ENCODE measurements around the gene LENEP.

Gene LENEP

DNA sequence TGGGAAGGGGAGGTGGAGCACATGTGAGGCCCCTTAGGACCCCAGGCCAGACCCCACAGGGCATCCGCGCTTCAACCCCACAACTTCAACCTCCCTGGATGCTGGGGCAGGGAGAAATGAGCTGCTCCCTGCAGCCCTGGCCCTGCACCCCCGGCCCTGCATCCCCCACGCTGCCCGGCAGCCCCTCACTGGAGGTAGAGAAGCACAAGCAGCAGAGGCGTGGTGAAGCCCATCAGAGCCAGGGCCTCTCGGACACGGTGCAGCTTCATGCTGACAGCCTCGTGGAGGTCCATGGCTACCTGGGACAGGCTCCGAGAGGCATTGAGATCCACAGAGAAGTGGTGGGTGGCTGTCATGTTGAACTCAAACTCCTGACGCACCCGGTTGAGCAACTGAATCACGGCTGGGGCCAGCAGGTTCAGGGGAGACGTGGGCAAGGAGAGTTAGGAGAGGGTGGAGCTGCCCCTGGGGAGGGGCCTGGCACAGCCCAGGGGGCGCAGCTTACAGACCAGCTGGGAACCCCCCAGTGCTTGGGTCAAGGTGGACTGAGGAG lies 36.9 kb downstream of the LENEP start:
- no peak for DNase-seq

DNA sequence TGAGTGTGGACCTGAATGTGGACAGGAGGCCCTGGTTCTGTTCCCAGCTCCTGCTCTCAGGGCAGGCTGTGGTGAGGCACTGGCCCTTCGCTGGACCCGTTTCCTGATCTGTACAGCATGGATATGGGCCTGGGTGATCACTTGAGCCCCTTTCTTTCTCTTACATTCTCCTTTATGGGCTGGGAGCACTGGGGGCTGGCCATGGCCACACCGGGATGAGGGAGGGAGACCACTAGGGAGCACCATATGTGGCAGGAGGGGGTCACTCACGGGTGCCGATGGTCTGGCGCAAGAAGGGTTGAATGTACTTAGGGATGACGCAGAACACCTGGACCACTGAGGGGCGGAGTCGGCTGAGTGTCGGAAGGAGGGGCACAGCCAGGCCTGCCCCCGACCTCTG lies 37.5 kb downstream of the LENEP start:
- no peak for DNase-seq

DNA sequence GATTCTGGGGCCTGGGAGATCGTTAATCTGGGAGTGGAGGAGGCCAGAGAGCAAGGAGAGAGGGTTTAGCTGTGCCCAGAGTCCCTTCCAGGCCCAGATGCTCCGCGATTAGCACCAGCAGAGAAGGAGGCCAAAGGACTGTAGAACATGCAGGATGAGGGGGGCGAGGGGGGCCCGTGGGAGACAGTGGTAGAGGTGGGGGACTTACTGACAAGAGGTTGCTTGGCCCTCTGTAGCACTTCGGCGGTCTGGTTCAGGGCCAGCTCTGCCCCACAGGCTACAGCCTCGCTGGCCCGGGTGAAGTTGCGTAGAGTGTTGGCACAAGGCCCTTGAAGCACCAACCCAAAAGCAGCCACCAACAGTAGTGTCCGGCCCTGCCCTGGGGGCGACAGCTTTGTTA lies 39.5 kb downstream of the LENEP start:
- DNase-seq = no peak

DNA sequence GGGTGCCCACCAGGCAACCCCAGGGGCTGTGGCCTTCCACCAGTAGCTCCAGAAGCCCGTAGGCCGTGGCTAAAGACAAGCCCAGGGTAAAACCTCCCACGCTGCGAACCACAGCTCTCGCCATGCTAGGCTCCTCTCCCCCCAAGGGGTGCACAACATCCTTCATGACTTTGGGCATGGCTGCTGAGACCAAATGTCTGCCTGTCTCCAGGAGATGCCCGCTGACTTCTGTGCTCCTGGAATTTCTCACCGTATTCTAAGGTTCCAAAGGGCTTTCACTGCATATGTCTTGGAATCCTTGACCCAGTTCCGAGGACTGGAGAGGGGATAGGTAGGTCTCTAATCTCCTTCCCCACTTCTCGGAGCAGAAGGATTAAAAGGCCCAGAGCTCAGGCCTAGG lies 40.1 kb downstream of the LENEP start, which contains the start of the genes DCST1 and DCST2:
Gene DCST1, plus strand, starts transcription at position 301 of the 400 bp plus-strand sequence. CDS start 213 bp downstream, outside the sequence.
Gene DCST2, minus strand, starts transcription at position 258 of the 400 bp plus-strand sequence. Its CDS starts 80 bp downstream, at position 178.
- DNase-seq = no peak

DNA sequence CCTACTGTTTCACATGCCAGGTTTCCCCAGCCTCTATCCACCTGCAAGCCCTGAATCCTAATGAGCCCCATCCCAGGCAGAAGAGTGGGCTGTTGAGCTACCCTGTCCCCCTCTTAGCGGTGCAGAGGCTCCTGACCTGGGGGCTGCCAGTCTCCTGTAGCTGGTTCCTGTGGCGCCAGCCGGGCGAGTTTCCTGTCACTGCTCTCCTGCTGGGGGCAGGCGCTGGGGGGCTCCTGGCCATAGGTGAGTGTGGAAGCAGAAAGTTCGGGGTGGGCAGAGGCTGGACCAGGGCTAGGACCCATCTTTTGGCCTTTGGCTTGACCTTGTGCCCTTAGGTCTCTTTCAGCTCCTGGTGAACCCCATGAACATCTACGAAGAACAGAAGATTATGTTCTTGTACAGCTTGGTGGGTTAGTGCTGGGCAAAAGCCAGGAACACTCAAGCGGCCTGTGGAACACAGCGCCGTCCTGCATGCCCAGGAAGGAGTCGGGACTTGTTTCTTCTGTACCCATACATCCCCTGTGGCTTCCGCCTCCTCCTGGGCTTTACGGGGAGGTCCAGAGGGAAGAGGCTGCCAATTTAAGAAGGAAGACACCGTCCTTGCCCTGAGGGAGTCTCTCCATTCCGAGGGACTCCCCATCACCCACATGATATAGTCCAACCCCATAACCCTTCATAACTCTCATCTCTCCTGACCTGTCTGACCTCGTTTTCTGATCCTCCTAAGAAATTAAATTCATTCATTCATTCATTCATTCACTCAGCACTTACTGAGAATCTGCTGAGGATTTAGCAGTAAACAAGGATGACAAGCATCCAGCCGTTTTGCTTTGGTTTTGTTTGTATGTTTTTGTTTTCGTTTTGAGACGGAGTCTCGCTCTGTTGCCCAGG lies 41.2 kb downstream of the LENEP start:
- DNase-seq = no peak

DNA sequence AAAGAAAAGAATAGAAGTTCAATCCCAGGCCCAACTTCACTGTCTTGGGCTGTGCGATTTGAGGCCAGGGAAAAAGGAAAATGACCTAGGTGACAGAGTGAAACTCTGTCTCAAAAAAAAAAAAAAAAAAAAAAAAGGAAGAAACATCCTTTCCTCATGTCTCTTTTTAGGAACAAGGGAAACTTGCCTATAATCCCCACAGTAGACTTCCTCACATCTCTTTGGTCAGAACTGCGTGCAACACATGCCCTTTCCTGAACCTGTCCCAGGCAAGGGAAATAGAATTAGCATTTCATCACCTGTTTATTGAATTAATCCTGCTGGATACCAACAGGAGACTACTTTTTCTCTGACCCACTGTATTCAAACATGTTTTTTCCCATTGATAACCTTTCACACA lies 42.5 kb downstream of the LENEP start:
- no peak for DNase-seq

DNA sequence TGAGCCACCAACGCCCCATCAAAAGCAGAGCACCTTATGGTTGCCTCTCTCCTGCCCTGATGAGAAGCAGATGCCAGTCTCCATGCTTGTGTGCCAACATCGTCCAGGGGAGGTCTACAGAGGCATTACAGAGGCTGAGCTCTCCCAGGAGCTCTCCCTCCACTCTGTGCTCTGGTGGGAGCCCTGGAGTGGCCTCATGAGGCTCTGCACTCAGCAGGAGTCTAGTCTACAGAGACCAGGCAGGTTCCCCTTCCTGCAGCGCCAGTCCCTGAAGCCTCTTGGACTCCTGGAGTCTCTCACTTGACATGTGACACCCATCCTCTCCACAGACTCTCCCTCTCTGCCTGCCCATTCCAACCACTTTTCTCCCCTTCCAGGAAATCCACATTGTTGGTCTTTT lies 43.7 kb downstream of the LENEP start:
- DNase-seq = no peak

DNA sequence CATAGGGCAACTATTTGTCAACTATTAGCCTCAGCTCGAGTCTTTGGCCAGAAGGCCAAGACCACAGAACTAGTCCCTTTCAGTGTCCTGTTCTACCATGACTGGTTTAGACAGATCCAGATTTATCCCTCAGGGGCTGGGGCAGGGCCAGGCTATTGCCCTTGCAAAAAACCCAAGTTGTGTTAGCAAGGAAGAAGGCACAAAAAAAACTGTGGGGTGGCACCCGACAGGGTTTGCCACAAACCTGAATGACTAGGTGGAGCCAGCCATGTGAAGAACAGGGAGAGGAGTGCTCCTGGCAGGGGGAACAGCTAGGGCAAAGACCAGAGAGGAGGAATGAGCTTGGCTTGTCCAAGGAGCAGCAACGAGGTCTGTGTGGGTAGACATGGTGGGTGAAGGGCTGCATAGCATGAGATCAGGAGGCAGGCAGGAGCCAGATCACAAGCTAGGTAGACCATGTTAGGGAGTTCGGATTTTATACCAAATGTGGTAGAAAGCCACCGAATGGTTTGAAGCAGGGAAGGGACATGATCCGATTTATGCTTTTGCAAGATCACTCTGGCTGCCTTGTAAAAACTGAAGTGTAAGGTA lies 44.6 kb downstream of the LENEP start:
- DNase-seq = no peak

DNA sequence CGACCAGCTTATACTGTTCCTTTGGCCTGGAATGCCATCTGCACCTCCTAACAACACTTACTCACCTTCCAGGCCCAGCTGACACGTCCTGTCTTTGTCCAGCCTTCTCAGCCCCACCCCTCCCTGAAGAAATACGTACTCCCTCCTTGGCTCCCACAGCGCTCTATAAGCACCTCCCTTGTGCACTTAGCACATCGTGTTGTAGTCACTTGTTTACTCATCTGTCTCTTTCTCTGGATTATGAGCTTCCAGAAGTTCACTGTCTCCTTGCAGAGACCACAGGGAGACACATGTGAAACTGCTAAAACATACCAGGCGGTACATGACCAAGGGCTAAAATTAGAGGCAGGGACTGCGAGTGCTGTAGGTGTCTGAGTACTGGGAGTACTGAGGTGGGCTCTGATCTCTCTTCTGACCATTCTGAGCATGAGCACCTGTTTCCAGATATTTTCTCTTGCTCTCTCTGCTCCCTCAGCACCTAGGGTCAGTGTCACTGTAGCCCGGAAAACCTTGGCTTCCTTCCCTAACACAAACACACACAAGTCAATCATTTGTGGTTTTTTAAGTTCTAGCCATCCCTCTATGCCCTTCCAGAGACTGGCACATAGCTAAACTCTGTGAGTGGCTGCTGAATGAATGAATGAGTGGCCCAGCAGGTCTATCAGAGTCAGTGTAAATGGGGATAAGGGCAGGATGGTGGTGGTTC lies 45.4 kb downstream of the LENEP start:
- DNase-seq = no peak

DNA sequence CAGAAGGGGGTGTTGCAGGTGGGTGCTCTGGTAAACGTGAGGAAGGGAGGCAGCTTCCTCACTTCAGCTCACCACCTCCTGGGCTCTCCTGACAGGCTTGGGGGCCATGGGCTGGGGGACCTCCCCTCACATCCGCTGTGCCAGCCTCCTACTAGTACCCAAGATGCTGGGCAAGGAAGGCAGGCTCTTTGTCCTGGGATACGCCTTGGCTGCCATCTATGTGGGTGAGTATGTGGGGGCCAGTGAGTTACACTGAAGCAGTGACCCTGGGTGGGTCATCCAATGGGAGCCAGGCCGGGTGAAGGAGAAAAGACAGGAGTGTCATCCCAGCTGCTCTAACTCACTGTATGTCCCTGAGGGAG lies 45.9 kb downstream of the LENEP start:
- no peak for DNase-seq

DNA sequence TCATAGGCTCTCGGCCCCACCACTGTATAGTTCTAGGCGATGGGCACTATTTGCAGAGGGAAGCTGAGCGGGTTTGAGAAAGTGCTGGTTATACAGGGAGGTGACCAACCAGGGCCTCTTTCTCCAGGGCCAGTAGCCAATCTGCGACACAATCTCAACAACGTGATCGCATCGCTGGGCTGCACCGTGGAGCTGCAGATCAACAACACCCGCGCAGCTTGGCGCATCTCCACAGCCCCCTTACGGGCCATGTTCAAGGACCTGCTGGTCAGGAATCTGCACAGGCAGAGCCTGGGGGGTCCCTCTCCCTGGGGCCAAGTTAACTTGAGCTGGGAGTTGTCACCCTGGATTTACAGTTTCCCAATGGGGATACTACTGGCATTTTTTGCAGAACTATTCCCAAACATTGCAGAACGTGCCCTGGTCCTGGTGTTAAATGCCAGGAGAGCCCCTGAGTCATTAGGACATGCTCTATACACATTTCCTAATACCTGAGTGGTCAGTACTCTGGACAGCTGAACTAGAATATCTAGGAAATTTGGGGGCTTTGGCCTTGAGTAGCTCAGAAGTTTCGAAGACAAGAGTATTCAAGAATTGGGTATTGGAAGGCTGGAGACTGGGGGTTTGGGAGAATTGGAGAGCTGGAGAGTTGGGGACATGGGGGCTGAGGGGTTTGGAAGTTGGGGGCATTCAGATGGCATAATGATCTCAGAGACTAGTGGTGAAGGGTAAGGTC lies 47.1 kb downstream of the LENEP start:
- DNase-seq = no peak

DNA sequence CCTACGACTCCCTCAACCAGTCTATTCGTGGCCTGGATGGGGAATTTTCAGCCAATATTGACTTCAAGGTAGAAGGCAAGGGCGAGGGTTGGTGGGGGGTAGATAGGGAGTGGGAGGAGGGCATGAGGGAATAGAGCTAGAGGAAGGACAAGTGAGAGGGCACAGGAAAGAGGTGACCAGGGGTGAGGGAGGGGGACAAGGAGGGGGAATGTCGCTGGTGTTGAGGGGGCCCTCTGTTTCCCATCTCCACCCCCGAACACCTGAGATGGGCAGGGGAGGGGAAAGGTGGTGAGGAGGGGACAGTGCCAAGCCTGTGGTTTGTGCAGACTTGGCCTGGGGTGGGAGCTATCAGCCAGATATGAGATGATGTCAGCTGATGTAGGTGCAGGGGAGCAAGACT lies 49.4 kb downstream of the LENEP start:
- DNase-seq = no peak

DNA sequence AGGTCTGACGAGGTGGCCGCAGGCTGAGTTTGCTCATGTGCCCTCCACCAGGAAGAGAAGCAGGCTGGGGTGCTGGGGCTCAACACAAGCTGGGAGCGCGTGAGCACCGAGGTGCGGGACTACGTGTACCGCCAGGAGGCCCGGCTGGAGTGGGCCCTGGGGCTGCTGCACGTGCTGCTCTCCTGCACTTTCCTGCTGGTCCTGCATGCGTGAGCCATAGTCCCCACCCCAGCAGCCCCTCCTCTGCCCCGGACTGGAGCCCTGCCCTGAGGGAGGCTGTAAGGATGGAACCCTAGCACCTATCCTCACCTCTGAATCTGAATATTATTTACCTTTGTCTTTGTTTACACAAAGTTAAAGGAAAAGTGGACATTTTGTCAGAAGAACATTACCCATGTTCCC lies 49.9 kb downstream of the LENEP start:
- no peak for DNase-seq

DNA sequence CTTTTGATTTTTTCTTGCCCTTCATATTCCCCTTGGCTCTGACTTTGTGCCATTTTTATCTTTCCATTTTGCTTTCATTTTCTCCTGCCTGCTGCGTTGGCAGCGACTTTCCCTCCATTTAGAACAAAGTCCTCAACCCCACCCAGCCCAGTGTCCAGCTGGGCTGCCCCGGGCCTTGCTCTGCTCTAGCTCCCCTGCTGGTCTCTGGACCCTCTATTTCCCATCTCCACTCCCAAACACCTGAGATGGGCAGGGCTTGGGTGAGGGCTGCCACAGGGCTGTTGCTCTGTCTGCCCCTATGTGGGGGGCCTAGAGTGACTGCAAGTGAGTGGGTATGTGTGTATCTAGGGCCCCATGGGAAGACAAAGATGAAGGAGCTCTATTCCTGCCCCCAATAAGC lies 50.4 kb downstream of the LENEP start:
- DNase-seq = no peak

All from SHP77 (cell line).